Neural cell (in vitro differentiated cells): ENCODE measurements around the gene TFDP2.

Source experiments
- EP300 ChIP-seq: fragments of 450-650 bp; conservative IDR thresholded peaks from 2 replicates; pipeline ENCODE4 v1.6.1; 2014; ENCODE audit warnings: antibody characterized with exemption, mild to moderate bottlenecking, moderate library complexity; ENCODE audit not compliant: poor library complexity, severe bottlenecking
- POLR2AphosphoS5 ChIP-seq: IDR thresholded peaks from 2 replicates; pipeline ENCODE4 v1.6.1; 2012
- RAD21 ChIP-seq: fragments of 450-650 bp; conservative IDR thresholded peaks from 2 replicates; pipeline ENCODE4 v1.6.1; 2014; ENCODE audit warnings: antibody characterized with exemption, mild to moderate bottlenecking, moderate library complexity
- TAF1 ChIP-seq: IDR thresholded peaks from 2 replicates; pipeline ENCODE4 v1.6.1; 2012; ENCODE audit warnings: low read depth
- TF ChIP-seq, protein P1 (sequence below): fragments of 450-650 bp; IDR thresholded peaks from 2 replicates; pipeline ENCODE4 v1.5.1; 2014; ENCODE audit warnings: antibody characterized with exemption, mild to moderate bottlenecking, moderate library complexity; ENCODE audit not compliant: poor library complexity, severe bottlenecking
- TF ChIP-seq, protein P2 (sequence below): IDR thresholded peaks from 2 replicates; pipeline ENCODE4 v1.6.1; 2012; ENCODE audit warnings: borderline replicate concordance

DNA sequence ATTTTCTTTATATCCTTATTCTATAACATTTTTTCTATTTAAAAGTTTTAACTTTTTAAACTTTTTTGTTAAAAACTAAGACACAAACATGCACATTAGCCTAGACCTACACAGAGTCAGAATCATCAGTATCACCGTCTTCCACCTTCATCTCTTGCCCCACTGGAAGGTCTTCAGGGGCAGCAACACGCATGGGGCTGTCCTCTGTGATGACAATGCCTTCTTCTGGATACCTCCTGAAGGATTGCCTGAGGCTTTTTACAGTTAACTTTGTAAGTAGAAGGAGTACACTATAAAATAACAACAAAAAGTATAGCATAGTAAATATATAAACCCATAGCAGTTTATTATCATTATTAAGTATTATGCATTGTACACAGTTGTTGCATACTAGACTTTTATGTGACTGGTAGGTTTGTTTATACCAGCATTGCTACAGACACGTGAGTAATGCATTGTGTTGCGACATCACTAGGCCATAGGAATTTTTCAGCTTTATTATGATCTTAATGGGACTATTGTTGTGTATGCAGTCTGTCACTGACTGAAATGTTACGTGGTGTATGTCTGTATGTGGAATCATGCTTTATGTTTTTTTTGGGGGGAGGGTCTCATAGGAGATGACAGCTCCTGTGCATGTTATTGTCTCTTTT, 254.7 kb downstream of the TFDP2 start:
- TF ChIP-seq, protein P1, sequence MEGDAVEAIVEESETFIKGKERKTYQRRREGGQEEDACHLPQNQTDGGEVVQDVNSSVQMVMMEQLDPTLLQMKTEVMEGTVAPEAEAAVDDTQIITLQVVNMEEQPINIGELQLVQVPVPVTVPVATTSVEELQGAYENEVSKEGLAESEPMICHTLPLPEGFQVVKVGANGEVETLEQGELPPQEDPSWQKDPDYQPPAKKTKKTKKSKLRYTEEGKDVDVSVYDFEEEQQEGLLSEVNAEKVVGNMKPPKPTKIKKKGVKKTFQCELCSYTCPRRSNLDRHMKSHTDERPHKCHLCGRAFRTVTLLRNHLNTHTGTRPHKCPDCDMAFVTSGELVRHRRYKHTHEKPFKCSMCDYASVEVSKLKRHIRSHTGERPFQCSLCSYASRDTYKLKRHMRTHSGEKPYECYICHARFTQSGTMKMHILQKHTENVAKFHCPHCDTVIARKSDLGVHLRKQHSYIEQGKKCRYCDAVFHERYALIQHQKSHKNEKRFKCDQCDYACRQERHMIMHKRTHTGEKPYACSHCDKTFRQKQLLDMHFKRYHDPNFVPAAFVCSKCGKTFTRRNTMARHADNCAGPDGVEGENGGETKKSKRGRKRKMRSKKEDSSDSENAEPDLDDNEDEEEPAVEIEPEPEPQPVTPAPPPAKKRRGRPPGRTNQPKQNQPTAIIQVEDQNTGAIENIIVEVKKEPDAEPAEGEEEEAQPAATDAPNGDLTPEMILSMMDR = no peak
- TF ChIP-seq TAF1 = no peak
- TF ChIP-seq, protein P2, sequence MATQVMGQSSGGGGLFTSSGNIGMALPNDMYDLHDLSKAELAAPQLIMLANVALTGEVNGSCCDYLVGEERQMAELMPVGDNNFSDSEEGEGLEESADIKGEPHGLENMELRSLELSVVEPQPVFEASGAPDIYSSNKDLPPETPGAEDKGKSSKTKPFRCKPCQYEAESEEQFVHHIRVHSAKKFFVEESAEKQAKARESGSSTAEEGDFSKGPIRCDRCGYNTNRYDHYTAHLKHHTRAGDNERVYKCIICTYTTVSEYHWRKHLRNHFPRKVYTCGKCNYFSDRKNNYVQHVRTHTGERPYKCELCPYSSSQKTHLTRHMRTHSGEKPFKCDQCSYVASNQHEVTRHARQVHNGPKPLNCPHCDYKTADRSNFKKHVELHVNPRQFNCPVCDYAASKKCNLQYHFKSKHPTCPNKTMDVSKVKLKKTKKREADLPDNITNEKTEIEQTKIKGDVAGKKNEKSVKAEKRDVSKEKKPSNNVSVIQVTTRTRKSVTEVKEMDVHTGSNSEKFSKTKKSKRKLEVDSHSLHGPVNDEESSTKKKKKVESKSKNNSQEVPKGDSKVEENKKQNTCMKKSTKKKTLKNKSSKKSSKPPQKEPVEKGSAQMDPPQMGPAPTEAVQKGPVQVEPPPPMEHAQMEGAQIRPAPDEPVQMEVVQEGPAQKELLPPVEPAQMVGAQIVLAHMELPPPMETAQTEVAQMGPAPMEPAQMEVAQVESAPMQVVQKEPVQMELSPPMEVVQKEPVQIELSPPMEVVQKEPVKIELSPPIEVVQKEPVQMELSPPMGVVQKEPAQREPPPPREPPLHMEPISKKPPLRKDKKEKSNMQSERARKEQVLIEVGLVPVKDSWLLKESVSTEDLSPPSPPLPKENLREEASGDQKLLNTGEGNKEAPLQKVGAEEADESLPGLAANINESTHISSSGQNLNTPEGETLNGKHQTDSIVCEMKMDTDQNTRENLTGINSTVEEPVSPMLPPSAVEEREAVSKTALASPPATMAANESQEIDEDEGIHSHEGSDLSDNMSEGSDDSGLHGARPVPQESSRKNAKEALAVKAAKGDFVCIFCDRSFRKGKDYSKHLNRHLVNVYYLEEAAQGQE = no peak
- TF ChIP-seq EP300 = no peak
- TF ChIP-seq RAD21 = no peak
- TF ChIP-seq POLR2AphosphoS5 = no peak
